Mammary epithelial cell (primary cell): Measurements from ENCODE around the gene DUSP2.

Experiments
- EZH2 ChIP-seq: IDR thresholded peaks from 2 replicates; pipeline ENCODE4 v1.6.1; 2012; ENCODE audit warnings: low read length, inconsistent platforms, borderline replicate concordance
- TF ChIP-seq, protein P1 (sequence below), 2 donors: IDR thresholded peaks in 1 of 2; conservative IDR thresholded peaks in 1 of 2; 2 replicates each; pipeline ENCODE4 v1.5.1; 2011 to 2012; ENCODE audit warnings: inconsistent platforms in 2 of 2, low read length in 2 of 2, mild to moderate bottlenecking in 2 of 2, control low read depth in 1 of 2, low read depth in 1 of 2; ENCODE audit not compliant: insufficient read depth in 1 of 2; ENCODE audit errors: extremely low read depth in 1 of 2

DNA sequence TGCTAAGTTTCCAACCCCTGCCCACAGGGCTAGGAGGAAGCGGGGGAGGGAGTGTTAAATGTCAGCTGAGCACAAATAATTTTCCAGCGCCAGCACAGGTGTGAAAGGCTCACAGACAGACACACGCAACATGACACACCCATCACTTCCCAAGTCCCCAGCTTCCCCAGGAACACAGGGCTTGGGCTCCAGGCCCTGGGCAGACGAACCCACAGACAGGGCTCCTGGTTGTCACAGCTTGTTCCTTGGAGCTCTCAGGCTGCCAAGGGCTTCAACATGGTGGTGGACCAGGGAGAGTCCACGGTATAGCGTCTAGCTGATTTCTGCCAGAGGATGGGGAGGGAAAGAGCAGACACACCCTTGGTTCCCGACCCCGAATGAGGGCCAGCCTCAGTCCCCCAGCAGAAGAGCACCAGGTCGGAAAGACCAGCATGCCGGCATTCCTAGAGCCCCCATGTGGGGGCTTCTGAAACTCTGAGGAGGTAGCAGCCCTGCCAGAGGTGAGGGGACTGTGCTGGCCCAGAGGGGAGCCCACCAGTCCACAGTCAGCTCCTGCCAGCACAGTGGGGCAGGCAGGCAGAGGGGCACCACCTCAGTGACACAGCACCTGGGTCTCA, 1.9 kb downstream of the DUSP2 start:
- TF ChIP-seq, protein P1, sequence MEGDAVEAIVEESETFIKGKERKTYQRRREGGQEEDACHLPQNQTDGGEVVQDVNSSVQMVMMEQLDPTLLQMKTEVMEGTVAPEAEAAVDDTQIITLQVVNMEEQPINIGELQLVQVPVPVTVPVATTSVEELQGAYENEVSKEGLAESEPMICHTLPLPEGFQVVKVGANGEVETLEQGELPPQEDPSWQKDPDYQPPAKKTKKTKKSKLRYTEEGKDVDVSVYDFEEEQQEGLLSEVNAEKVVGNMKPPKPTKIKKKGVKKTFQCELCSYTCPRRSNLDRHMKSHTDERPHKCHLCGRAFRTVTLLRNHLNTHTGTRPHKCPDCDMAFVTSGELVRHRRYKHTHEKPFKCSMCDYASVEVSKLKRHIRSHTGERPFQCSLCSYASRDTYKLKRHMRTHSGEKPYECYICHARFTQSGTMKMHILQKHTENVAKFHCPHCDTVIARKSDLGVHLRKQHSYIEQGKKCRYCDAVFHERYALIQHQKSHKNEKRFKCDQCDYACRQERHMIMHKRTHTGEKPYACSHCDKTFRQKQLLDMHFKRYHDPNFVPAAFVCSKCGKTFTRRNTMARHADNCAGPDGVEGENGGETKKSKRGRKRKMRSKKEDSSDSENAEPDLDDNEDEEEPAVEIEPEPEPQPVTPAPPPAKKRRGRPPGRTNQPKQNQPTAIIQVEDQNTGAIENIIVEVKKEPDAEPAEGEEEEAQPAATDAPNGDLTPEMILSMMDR (conservative IDR thresholded peaks at IDR 0.05 in 1 of 2, IDR thresholded peaks at IDR 0.05 in 1 of 2; ENCODE audit: extremely low read depth in 1 of 2, insufficient read depth in 1 of 2, low read depth in 1 of 2, low read length in 2 of 2), result no peak
- no peak for TF ChIP-seq EZH2
